Kidney epithelial cell (primary cell): Measurements from ENCODE around the gene SNCA. TPM values are rescaled to one million over a fixed set of nuclear protein-coding genes. Genes with fewer than 3 reads are reported as not detected.

ENCODE experiments used
- DNase-seq: peaks from one replicate; pipeline ENCODE4 v3.0.0-alpha.2; 2010; ENCODE audit warnings: low read depth
- H3K27me3 ChIP-seq: 2 replicates; pipeline ENCODE4 v1.6.0; 2011; ENCODE audit warnings: low read length; ENCODE audit not compliant: control insufficient read depth, insufficient read depth
- H3K36me3 ChIP-seq: 2 replicates; pipeline ENCODE4 v1.5.1; 2011; ENCODE audit warnings: low read length; ENCODE audit not compliant: control insufficient read depth, insufficient read depth
- H3K4me3 ChIP-seq: 2 replicates; pipeline ENCODE4 v1.5.1; 2011; ENCODE audit warnings: low read depth, mild to moderate bottlenecking, control low read depth, low read length
- CTCF ChIP-seq: IDR thresholded peaks from 2 replicates; pipeline ENCODE4 v1.5.1; 2011; ENCODE audit warnings: mild to moderate bottlenecking, moderate library complexity, low read length, control low read depth, inconsistent platforms; ENCODE audit not compliant: insufficient read depth, poor library complexity, severe bottlenecking
- total RNA-seq: library from RNA; depleted of rRNA; stranded (reverse); fragments of >200 nt; gene quantifications from 2 replicates; pipeline ENCODE4 v1.2.3, GENCODE V29; 2015

The SNCA gene
- total RNA-seq, 1 donor from 2014 or later: 8.7 TPM

GRCh38 chr4:89723096-89723495, 113.9 kb downstream of the SNCA start:
- Histone ChIP-seq H3K36me3 (no peaks in the 10 kb centered on the region), H3K4me3 (no peak overlapping the region), H3K27me3 (no peaks in the 10 kb centered on the region)
- DNase-seq: no peak
- TF ChIP-seq CTCF: no peak

- DNase-seq: no peak
- no peak for TF ChIP-seq CTCF
- Histone ChIP-seq H3K36me3 (no peaks in the 10 kb centered on the region), H3K4me3 (no peak overlapping the region), H3K27me3 (no peaks in the 10 kb centered on the region)
Measured at GRCh38 chr4:89722517-89722916, 114.4 kb downstream of the SNCA start.

GRCh38 chr4:89720981-89721380, 116.0 kb downstream of the SNCA start:
- no peak for TF ChIP-seq CTCF

GRCh38 chr4:89719536-89720090, 117.3 kb downstream of the SNCA start:
- no peak for TF ChIP-seq CTCF
- no peaks in the 10 kb centered on the region for H3K27me3 ChIP-seq
- no peak for DNase-seq
- no peak overlapping the region for H3K4me3 ChIP-seq
- H3K36me3 ChIP-seq: no peaks in the 10 kb centered on the region

More at GRCh38 chr4:89720981-89721380, 116.0 kb downstream of the SNCA start:
- DNase-seq: no peak
- Histone ChIP-seq H3K36me3 (no peaks in the 10 kb centered on the region), H3K4me3 (no peak overlapping the region), H3K27me3 (no peaks in the 10 kb centered on the region)

- Histone ChIP-seq H3K4me3 (no peak overlapping the region), H3K27me3 (no peaks in the 10 kb centered on the region), H3K36me3 (no peaks in the 10 kb centered on the region)
- no peak for TF ChIP-seq CTCF
- no peak for DNase-seq
Measured at GRCh38 chr4:89716893-89717292, 120.1 kb downstream of the SNCA start.

GRCh38 chr4:89715631-89716030, 121.3 kb downstream of the SNCA start:
- no peak for DNase-seq
- Histone ChIP-seq H3K27me3 (no peaks in the 10 kb centered on the region), H3K36me3 (no peaks in the 10 kb centered on the region), H3K4me3 (no peak overlapping the region)
- TF ChIP-seq CTCF: no peak
